ENCODE measurements around the gene WRAP73. TPM values are rescaled to one million over a fixed set of nuclear protein-coding genes. Genes with fewer than 3 reads are reported as not detected.

The WRAP73 gene
- total RNA-seq, 4 donors from 2014 or later: 16.4 to 33.7 (median 19.6) TPM

GRCh38 chr1:3679098-3679555 is 29.2 kb upstream of the WRAP73 start:
- Histone ChIP-seq H3K36me3 (no peaks in the 10 kb centered on the region), H3K27ac (no peak overlapping the region), H3K4me1 (peaks cover 17% of the 10 kb centered on the region), H3K9me3 (no peaks in the 10 kb centered on the region), H3K27me3 (peaks cover 18% of the 10 kb centered on the region), H3K4me3 (no peak overlapping the region)
- no peak for TF ChIP-seq POLR2AphosphoS5 (IDR thresholded peaks at IDR 0.05)
- TF ChIP-seq POLR2A (IDR thresholded peaks at IDR 0.05): no peak
- no peak for DNase-seq (ENCODE audit: low spot score in 2 of 2)
- WGBS: 66% methylated on average over 15 of the region's 18 CpGs

- no peaks in the 10 kb centered on the region for H3K9me3 ChIP-seq
- no peak overlapping the region for H3K4me3 ChIP-seq
- TF ChIP-seq CTCF (IDR thresholded peaks at IDR 0.05): no peak
- TF ChIP-seq POLR2A (IDR thresholded peaks at IDR 0.05): no peak
- TF ChIP-seq POLR2AphosphoS5 (IDR thresholded peaks at IDR 0.05): no peak
- no peak for TF ChIP-seq EP300 (IDR thresholded peaks at IDR 0.05)
- DNase-seq (ENCODE audit: low spot score in 2 of 2): no peak
- H3K27ac ChIP-seq: no peak overlapping the region
- H3K27me3 ChIP-seq: peaks cover 23% of the 10 kb centered on the region
- WGBS: no CpG with 5 or more reads among the region's 21 CpGs
- peaks cover 13% of the 10 kb centered on the region for H3K4me1 ChIP-seq
- no peaks in the 10 kb centered on the region for H3K36me3 ChIP-seq
Measured at GRCh38 chr1:3678361-3679097, 28.6 kb upstream of the WRAP73 start.

GRCh38 chr1:3677484-3677883 is 27.6 kb upstream of the WRAP73 start:
- Histone ChIP-seq H3K36me3 (no peaks in the 10 kb centered on the region), H3K27me3 (peaks cover 32% of the 10 kb centered on the region), H3K4me3 (no peak overlapping the region), H3K27ac (no peak overlapping the region), H3K4me1 (peaks cover 13% of the 10 kb centered on the region), H3K9me3 (no peaks in the 10 kb centered on the region)
- whole genome bisulfite sequencing: 77% methylated on average over 5 of the region's 5 CpGs
- DNase-seq (ENCODE audit: low spot score in 2 of 2): no peak
- no peak for TF ChIP-seq POLR2A (IDR thresholded peaks at IDR 0.05)
- no peak for TF ChIP-seq POLR2AphosphoS5 (IDR thresholded peaks at IDR 0.05)
- TF ChIP-seq CTCF (IDR thresholded peaks at IDR 0.05): no peak
- no peak for TF ChIP-seq EP300 (IDR thresholded peaks at IDR 0.05)

GRCh38 chr1:3676581-3677470 is 26.9 kb upstream of the WRAP73 start:
- no peak for DNase-seq (ENCODE audit: low spot score in 2 of 2)
- Histone ChIP-seq H3K27me3 (peaks cover 39% of the 10 kb centered on the region), H3K27ac (no peak overlapping the region), H3K4me3 (no peak overlapping the region), H3K36me3 (no peaks in the 10 kb centered on the region), H3K4me1 (peaks cover 15% of the 10 kb centered on the region), H3K9me3 (no peaks in the 10 kb centered on the region)
- WGBS: 75% methylated on average over 4 of the region's 22 CpGs
- no peak for TF ChIP-seq POLR2AphosphoS5 (IDR thresholded peaks at IDR 0.05)
- no peak for TF ChIP-seq CTCF (IDR thresholded peaks at IDR 0.05)
- TF ChIP-seq POLR2A (IDR thresholded peaks at IDR 0.05): no peak
- no peak for TF ChIP-seq EP300 (IDR thresholded peaks at IDR 0.05)

GRCh38 chr1:3675436-3675835 is 25.5 kb upstream of the WRAP73 start:
- H3K4me3 ChIP-seq: no peak overlapping the region
- H3K27me3 ChIP-seq: peaks cover 41% of the 10 kb centered on the region
- TF ChIP-seq POLR2AphosphoS5 (IDR thresholded peaks at IDR 0.05) (no peak), EP300 (IDR thresholded peaks at IDR 0.05) (no peak), POLR2A (IDR thresholded peaks at IDR 0.05) (no peak), CTCF (IDR thresholded peaks at IDR 0.05) (no peak)
- 82% methylated on average over 9 of the region's 11 CpGs for WGBS
- H3K4me1 ChIP-seq: peaks cover 13% of the 10 kb centered on the region
- no peaks in the 10 kb centered on the region for H3K9me3 ChIP-seq
- H3K36me3 ChIP-seq: no peaks in the 10 kb centered on the region
- no peak overlapping the region for H3K27ac ChIP-seq
- DNase-seq (ENCODE audit: low spot score in 2 of 2): no peak
